HG02623 (cell line): ENCODE data around the gene TBX19.

Source experiments
- ATAC-seq: cut with Tn5 transposase; IDR thresholded peaks from one replicate; pipeline ENCODE4 v1.9.1; 2021; ENCODE audit warnings: moderate library complexity; ENCODE audit not compliant: unreplicated experiment

The TBX19 gene

DNA sequence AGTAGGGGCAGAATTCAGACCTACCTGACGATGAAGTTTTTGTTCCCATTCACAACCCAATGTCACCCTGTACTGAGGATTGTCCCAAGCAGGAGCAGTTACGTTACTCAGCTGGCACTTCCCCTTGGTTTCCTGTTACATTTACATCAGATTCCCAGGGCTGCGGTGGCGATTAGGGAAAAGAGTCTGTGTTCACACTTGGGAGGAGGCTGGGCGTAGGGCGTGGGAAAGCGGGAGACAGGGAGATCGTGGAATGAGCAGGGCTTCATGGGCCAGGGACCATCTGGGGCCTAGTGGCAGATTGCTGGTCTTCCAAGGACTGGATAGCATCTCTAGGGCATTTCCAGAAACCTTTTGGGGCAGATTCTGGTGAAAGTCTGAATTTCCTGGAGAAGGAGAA lies 39.0 kb downstream of the TBX19 start:
- ATAC-seq: no peak

- ATAC-seq: no peak
Measured at GRCh38 chr1:168320149-168320548, 39.5 kb downstream of the TBX19 start.

DNA sequence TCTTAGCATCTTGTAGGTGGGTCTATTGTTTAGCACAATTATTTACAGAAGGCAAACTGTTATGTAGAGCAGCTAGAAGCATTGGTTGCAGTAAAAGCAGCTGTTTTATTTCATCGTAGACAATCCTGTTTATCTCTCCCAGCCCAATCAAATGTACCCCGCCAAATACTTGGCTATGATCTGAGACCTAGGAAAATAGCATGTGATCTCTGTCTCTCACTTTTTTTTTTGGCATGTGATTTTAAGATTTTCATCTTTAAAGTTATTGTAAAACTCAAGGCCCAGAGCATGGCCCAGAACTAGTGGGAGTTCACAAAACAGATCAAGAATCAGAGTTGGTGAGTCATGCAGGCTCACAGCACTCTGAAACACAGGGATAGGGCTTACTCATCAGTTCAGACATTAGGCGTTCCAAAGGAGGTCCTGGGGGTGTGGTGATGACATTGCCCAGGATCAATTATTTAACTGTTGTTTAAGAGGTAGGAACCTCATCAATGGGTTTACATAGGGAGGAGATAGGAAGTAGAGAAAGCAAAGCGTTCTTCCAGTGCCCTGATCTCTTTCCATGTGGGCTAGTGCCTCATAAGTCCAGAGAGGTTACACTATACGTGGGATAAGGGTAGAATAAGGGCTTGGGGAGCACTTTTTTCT lies 40.2 kb downstream of the TBX19 start:
- no peak for ATAC-seq

DNA sequence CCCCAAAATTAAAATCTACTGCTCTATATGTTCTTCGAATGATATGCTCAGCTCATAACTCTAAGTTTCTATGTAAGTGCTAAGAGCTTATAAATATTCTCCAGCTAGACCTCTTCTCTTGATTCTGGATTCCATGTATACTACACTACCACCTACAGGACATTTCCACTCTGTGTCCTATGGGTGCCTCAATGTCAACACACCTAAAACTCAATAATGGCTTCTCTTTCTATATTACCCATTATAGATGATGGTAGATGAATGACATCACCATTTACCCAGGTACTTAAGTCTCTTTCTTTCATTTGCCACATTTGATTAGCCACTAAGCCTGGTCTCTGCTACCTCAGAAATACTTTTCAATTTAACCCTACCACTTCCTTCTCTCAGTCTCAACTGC lies 41.3 kb downstream of the TBX19 start:
- no peak for ATAC-seq

GRCh38 chr1:168324745-168325425 lies 44.2 kb downstream of the TBX19 start:
- no peak for ATAC-seq

- ATAC-seq: no peak
Measured at GRCh38 chr1:168328731-168329364, 48.2 kb downstream of the TBX19 start.

DNA sequence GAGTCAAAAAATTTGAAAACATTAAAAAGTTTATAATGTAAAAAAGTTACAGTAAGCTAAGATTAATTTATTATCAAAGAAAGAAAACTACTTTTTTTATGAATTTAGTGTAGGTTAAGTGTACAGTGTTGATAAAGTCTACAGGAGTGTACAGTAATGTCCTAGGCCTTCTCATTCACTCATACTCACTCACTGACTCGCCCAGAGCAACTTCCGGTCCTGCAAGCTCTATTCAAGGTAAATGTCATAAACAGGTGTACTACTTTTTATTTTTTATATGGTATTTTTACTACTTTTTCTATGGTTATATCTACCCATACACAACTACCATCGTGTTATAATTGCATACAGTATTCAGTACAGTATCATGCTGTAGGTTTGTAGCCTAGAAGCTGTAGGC lies 49.6 kb downstream of the TBX19 start:
- ATAC-seq: no peak

- ATAC-seq: no peak
Measured at GRCh38 chr1:168331569-168331968, 50.9 kb downstream of the TBX19 start.

DNA sequence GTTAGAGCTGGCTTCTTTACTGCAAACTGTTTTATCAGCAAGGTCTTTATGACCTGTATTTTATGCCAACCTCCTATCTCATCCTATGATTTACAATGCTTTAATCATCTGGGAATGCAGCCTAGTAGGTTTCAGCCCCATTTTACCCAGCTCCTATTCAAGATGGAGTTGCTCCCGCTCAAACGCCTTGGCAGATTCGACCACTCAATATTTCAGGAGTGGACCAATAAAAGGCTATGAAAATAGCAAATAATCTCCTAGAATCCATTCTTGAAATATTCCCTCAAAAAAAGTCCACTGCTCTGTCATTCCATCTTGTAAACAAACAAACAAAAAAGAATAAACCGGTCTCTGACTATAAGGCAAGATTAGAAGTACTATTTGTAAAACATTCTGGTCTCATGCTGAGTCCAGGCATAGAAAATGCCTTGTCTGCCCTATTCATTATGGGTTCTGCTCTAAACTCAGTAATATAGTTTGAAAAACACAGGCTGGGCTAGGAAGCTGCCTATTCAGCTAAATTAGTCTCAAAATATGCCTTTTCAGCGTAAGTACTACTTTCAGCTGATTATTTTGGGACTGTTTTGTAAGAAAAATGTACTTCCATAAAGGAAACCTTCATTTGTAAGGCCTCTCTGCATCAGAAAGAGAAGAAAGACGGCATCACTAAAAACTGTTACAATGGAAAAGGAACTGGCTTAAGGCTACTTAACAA lies 53.0 kb downstream of the TBX19 start:
- ATAC-seq: no peak

DNA sequence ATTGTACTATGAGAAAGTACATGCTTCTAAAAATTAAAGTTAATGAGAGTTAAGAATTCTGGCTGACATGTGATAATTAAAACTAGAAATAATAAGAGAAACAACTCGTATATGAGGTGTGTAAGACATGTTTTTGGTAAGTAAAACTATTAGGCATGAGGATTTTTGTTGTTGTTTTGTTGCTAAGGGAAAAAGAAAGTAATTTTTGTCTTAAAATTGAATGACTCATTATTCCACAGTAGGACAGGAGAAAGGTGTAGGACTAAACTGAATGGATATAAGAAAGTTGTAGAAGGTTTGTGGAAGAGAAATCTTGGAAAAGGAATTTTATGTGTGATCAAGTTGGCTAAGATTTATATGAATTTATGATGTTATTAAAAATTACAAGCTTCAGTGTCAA lies 54.8 kb downstream of the TBX19 start:
- ATAC-seq: no peak

GRCh38 chr1:168338589-168339503 lies 58.2 kb downstream of the TBX19 start:
- ATAC-seq: no peak

GRCh38 chr1:168340781-168341482 lies 60.3 kb downstream of the TBX19 start:
- ATAC-seq: no peak

GRCh38 chr1:168341483-168341975 lies 60.9 kb downstream of the TBX19 start:
- no peak for ATAC-seq

GRCh38 chr1:168342572-168343280 lies 62.0 kb downstream of the TBX19 start:
- ATAC-seq: peak; percentile 89

- no peak for ATAC-seq
Measured at GRCh38 chr1:168343566-168343965, 62.9 kb downstream of the TBX19 start.

DNA sequence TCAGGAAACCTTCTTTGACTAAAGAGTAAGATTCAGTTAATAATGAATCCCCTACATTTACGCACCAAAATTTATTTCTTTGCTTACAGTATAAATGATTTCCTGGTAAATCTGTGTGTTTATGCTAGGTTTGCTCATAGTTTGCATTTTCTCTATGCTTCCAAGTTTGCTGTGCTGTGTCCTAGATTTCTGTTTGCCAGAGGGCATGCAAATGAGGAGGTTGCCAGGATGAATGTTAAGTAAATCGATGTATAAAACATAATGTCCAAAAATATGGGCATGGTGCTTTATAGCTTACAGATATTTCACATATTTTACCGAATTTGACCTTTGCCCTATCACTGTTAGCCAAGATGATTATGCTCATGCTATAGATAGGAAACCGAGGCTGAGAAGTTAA lies 63.8 kb downstream of the TBX19 start:
- no peak for ATAC-seq

DNA sequence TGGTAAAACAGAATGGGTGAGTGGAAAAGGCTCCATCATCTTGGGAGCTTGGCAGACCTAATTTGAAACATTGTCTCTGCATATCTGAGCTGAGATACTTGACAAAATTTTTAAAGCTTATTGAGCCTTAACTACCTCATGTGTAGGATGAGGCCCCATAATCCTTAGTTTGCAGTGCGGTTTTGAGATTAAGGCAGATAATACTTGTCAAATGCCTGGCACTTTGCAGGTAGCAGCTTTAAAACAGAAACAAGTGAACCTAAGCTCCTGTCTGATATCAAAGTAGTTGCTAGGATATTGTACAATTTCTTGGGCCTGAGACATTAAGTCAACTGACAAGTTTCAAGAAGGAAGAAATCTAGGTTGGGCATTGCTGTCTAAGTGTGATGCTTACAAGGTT lies 65.3 kb downstream of the TBX19 start:
- ATAC-seq: no peak

- no peak for ATAC-seq
Measured at GRCh38 chr1:168347630-168348029, 67.0 kb downstream of the TBX19 start.

- no peak for ATAC-seq
Measured at GRCh38 chr1:168348146-168348709, 67.6 kb downstream of the TBX19 start.
